PC-9 (cell line): ENCODE measurements around the gene UGT1A5.

Experiments used
- CTCF ChIP-seq: fragments of 200-600 bp; sonication (generic); conservative IDR thresholded peaks from 2 replicates; pipeline ENCODE4 v1.6.1; 2017; ENCODE audit warnings: mixed run types, antibody characterized with exemption, mild to moderate bottlenecking, moderate library complexity
- EZH2 ChIP-seq: fragments of 200-600 bp; sonication (generic); IDR thresholded peaks from 2 replicates; pipeline ENCODE4 v1.8.0; 2017; ENCODE audit warnings: antibody characterized with exemption, low read depth

- TF ChIP-seq CTCF = no peak
- no peak for TF ChIP-seq EZH2
Measured at GRCh38 chr2:233758141-233758540, 45.4 kb downstream of the UGT1A5 start.
